Activated CD4-positive, CD25-positive, alpha-beta regulatory T cell treated with anti-CD3 and anti-CD28 coated beads, Interleukin-2, amount 50 U/mL, for 72 hours (primary cell): ENCODE results near the gene IRAK1.
A peak's percentile ranks its signal among the peaks of the same experiment; 100 is the strongest.
"Not testable (repeated sequence)": the region's sequence is repeated elsewhere in the genome, so short reads cannot be mapped to it uniquely, and the experiment has no call there.

Source experiments
- DNase-seq: peaks from one replicate; pipeline ENCODE4 v3.0.0; 2021

IRAK1 gene

DNA sequence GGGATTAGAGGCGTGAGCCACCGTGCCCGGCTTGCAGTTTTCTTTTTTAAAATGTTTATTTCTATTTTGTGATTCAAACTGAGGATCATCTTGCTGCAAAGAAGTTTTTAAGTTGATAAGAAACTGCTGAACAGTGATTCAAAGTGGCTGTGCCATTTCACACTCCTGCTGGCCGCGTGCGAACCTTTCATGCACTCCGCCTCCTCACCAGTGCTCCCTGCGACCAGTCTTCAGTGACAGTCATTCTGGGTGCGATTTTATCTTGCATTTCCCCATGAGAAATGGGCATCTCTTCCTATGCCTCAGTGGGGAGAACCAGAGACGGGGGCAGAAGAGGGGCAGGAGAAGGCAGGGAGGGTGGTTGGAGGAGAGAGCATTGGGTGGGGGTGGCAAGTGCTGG, 25.7 kb downstream of the IRAK1 start:
- DNase-seq = no peak

DNA sequence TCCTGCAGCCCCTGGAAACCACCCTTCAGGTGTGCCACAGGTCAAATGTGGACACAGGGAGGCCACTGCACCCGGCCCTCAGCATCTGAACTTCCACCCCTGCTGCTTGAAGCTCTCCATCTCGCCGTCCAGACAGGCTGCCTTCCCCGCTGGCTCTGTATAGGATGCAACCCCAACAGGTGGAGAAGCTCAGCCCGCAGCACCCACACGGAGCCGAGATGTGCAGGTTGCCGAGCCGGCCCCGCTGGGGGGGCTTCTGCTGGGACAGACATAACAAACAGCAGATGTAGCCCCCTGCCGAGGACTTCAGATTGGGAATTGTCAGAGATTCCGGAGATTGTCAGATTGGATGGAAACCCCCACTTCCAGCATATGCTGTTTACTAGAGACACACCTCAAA, 26.6 kb downstream of the IRAK1 start:
- DNase-seq = no peak

DNA sequence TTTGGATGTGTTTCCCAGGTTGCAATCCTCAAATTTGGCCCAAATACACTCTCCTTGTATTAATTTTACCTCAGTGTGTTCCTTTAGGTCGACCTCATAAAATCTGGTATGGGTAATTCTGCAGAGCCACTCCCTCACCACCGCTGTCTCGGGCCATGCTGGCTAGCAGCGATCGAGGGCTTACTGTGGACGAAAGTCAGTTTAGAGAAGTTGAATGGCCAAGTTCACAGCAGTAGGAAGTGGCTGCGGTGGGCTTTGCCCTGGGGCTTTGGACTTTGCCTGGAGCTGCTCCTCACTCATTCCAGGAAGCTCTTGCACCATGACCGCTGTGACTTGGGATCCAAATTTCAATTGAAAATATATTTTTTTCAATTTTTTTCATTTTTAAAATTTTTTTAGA, 27.5 kb downstream of the IRAK1 start:
- DNase-seq = no peak

DNA sequence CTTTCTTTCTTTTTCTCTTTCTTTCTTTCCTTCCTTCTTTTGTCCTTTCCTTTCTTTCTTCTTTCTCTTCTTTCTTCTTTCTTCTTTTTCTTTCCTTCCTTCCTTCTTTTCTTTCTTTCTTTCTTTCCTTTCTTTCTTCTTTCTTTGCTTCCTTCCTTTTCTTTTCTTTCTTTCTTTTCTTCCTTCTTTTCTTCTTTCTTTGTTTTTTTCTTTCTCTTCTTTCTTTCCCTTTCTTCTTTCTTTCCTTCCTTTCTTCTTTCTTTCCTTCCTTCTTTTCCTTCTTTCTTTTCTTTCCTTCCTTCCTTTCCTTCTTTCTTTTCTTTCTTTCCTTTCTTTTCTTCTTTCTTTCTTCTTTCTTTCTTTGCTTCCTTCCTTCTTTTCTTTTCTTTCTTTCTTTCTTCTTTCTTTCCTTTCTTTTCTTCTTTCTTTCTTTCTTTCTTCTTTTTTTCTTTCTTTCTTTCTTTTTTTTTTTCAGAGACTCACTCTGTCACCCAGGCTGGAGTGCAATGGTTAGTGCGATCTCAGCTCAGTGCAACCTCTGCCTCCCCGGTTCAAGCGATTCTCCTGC, 28.6 kb downstream of the IRAK1 start:
- no peak for DNase-seq

DNA sequence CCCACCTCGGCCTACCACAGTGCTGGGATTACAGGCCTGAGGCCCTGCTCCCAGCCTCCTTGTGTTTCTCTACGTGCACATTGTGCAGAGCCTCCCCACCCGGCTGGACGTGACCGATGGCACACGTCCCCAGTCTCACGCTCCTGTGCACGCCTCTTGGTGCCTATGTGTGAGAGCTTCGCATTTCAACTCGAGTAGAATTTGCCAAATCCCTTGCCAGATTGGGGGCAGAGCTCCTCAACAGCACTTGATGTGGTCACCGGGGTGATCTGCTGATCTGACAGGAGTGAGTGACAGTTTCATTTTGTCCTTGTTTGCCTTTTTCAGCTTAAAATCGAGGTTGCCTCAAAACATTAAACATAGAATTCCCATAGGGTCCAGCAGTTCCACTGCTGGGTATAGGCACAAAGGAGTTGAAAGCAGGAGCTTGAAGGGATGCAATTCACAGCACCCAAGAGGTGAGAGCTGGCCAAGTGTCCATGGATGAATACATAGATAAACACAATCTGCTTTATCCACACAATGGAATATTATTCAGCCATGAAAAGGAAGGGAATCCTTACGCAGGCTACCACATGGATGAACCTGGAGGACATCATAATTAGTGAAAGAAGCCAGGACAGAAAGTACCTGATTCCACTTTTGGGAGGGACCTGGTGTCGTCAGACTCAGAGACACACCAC, 29.6 kb downstream of the IRAK1 start:
- DNase-seq = no peak

DNA sequence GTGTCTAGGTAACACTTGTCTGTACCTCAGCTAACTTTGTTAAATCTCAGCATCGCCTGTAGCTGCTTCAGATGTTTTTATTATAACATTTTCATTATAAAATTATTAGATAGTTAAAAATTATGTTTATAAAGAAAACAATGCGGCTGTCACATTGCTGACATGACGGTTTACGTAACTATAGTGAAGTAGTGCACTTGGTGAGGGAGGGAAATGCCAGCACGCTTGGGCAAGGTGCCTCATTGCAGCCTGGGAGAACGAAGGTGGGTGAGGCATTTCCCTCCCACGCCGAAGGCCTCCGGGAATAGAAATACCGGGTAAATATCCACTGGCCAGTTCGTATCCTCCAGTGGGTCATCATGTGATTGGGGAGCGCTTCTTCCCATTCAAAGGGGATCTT, 31.2 kb downstream of the IRAK1 start:
- DNase-seq = no peak

DNA sequence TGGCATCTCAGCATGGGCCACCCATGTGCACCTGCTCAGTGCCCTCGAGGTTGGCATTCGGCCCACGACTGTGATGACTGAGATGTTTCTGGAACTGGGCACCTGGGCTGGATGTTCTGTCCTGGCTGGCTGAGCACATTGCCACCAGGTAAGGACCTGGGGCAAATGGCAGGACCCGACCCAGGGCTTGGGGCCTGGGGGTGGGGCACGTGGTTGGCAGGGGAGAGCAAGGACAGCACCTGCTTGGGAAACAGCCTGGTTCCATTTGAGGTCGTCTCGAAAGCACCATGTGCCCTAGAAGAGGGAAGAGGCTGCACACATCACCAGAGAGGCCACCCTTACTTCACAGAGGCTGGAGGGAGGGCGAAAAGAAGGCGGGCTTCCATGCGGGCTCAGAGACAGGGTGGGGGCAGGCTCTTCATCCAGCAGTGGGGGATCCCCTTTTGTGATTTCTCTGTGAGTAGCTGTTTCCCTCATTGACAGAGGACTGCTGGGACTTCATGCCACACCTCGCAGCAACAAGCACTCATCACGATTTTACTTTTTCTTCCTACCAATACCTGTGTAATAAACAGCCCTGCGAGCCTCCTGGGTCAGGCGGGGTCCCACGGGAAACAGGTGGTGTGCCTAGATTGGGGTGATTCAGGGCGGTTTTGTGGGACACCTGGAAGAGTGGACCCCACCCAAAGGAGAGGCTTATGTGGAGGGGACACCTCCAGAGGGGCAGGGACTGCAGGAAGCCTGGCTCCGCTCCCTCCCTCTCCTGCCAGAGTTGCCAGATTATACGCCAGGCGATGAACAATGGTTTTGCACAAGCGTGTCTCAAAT, 35.1 kb downstream of the IRAK1 start:
- no peak for DNase-seq

DNA sequence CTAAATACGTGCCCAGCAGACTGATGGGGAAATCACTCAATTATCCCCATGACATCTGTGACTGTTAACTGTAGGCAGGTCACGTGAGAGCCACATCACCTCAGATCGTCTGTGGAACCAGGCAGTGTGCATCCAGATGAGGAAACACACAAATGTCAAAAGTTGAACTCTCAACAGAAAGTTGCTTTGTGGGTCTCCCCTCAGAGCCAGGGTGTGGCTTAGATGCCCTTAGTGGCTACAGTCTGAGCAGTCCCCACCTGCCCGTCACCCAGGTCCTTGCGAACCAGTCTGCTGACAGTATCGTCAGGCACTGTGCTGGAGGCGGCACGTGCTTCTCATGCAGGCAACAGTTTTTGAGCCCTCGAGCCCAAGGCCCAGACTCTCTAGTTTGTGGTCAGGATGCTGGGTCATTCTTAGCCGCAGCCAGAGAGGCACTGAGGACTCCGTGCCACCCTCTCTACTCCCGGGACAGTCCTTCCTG, 36.3 kb downstream of the IRAK1 start:
- peak; percentile 34 for DNase-seq

DNA sequence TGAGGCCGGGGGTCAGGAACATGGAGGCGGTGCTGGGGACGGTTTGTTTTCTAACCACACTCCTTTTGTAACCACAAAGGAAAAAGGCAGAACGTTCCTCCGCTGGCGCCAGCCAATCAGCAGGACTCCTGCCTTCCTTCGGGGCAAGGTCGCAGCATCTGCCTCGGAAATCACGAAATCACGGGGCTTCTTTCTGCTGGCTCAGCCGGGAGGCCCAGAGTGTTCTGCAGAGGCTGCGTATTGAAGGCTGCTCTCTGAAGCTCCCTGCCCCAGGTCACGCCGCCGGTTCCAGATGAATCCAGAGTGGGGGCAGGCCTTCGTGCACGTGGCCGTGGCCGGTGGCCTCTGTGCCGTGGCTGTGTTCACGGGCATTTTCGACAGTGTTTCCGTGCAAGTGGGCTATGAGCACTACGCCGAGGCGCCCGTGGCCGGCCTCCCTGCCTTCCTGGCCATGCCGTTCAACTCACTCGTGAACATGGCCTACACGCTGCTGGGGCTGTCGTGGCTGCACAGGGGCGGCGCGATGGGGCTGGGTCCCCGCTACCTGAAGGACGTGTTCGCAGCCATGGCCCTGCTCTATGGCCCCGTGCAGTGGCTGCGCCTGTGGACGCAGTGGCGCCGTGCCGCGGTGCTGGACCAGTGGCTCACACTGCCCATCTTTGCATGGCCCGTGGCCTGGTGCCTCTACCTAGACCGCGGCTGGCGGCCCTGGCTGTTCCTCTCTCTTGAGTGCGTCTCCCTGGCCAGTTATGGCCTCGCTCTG, 37.8 kb downstream of the IRAK1 start:
- DNase-seq = no peak

DNA sequence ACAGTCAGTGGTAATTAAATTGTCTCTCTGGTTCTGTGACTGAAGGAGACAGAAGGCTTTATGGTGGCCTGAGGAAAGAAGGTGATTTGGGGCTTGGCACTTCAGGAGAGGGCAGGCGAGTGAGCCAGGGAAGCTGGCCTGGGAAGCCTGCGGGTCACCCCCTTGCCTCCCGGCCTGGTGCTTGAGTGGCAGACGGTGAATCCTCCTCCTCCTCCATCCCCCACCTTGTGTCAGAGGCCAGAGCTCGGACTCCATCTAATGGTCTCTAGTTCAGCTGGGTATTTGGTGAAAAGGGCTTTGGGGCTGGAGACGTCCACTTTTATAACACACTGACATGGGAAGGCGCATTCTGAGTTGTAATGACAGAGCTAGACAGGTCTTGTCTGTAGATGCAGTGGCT, 38.5 kb downstream of the IRAK1 start:
- DNase-seq = no peak

DNA sequence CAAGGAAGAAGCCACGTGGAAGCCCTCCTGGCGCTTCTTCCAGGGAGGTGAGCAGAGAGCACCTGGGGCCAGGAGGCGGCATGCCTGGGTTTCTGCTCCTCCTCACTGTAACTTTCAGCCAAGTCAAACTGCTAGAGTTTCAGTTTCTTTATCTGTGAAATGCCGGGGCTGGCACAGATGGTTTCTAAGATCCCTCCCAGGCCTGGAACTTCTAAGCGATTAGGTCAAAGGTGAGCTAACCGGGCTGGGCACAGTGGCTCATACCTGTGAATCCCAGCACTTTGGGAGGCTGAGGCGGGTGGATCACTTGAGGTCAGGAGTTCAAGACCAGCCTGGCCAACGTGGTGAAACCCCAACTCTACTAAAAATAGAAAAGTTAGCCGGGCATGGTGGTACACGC, 39.3 kb downstream of the IRAK1 start:
- not testable (repeated sequence) for DNase-seq

DNA sequence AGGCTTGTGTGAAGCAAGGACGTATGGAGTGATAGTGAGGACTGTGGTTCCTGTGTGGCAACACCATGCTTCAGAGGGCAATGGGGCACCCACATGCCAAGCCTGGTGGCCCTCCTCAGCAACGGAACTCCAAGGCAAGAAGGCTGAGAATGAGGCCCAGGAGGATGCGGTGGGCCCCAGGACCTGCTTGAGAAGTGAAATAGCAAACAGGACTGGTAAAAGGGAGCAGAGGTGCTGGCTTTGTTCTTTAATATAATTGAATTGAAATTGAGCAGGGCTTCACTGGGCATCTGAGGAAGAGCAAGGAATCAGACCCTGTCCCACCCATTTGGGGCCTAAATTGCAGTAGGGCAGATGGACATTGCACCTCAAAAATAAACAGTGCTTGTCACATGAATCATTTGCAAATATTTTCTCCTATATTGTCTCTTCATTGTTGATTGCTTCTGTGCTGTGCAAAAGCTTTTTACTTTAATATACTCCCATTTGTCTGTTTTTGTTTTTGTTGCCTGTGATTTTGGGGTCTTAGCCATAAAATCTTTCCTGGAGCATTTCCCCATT, 44.9 kb downstream of the IRAK1 start:
- no peak for DNase-seq

DNA sequence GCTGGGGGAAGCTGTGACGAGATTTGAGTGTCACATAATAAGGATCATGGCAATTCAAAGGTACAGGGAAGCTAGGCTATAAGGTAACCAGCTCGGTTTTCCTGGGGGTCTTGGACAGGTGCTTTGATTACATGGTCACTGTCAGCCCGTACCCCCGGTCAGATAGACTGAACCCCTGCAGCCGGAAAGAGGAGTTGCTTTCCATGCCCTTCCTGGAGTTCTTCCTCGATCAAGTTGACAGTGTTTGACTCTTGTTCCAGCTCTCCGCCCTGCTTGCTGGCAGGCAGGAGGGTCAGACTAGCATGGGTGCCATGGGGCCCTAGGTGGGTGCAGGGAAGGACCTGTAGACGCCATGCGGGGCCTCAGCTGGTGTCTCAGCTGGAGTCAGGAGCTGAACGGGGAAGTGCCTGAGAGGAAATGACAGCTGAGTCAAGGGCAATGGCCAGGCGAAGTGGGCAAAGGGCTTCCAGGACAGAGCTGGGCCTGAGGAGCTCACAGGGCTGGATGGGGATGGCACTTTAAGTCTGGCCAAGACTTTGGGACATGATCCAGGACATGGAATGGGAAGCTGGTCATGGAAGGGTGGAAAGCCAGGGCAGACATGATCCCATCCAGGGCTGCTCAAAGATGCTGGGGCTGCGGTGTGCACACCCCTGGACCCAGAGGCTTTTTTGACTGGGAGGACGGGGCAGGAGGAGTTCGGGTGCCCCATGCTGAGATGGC, 45.5 kb downstream of the IRAK1 start:
- no peak for DNase-seq

DNA sequence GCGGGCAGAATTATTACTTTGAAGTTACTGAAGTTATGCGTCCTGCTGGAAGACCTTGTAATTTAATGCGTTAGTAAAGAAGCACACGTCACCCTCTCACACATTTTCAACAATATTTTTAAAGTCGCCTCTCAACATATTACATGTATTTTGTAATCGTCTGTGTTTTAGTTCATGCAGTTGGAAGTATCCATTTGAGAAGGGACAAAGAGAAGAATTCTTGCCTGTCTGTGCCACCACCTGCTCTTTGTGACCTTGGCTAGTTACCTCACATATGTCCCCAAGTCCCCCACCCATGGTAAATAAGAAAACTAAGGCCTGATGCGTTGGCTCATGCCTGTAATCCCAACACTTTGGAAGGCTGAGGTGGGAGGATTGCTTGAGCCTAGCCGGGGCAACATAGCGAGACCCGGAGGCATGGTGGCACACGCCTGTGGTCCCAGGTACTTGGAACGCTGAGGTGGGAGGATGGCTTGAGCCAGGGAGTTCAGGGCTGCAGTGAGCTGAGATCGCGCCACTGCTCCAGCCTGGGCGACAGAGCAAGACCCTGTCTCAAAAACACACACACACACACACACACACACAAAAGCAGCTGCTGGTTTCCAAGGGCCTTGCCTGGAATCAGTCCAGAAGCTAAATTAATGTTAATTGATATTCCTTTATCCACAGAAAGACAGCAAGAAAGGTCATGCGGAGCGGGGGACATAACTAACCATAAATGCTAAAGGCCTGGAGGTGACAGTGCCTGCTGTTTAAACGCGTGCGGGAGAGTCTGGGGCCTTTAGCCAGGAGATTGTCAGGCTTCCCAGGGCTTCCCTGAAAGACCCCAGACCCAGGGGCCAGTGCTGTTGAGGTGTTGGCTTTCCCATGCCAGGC, 46.3 kb downstream of the IRAK1 start:
- DNase-seq = no peak

DNA sequence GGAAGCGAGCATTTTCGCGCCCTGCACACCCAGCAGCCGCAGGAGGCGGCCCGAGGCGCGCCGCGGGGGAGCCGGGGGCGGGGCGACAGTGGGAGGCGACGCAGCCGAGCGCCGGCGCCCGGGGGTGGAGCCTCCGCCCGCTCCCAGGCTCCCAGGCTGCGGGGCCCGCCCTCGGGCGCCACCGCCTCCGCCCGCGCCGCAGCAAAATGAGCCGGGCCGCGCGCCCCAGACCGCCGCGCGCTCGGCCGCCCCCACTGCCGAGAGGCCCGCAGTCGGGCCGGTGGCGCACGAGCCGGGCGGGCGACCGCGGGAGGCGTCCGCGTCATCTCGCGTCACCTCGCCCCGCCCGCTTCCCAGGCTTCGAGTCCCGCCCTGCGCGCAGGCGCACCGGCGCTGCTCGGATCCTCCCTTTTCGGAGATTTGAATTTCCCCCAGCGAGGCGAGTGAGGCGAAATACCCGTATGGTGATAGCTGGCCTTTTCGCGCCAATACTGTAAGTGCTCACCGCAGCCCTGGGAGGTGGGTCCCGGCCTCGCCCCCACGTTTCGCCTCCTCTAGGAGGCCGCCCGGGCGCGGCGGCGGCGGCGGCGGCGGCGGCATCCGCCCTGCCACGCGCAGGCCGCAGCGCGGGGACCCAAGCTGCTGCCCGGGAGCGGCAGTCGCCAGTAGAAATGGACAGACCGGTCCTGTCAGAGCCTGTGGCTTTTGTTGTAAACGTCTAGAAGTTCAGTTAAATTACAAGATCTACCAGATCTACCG, 47.2 kb downstream of the IRAK1 start, which contains the start of gene TMEM187:
Gene TMEM187, plus strand, starts transcription at position 387 of the 759 bp plus-strand sequence. CDS start 9,309 bp downstream, outside the sequence.
- DNase-seq = peak; percentile 90

DNA sequence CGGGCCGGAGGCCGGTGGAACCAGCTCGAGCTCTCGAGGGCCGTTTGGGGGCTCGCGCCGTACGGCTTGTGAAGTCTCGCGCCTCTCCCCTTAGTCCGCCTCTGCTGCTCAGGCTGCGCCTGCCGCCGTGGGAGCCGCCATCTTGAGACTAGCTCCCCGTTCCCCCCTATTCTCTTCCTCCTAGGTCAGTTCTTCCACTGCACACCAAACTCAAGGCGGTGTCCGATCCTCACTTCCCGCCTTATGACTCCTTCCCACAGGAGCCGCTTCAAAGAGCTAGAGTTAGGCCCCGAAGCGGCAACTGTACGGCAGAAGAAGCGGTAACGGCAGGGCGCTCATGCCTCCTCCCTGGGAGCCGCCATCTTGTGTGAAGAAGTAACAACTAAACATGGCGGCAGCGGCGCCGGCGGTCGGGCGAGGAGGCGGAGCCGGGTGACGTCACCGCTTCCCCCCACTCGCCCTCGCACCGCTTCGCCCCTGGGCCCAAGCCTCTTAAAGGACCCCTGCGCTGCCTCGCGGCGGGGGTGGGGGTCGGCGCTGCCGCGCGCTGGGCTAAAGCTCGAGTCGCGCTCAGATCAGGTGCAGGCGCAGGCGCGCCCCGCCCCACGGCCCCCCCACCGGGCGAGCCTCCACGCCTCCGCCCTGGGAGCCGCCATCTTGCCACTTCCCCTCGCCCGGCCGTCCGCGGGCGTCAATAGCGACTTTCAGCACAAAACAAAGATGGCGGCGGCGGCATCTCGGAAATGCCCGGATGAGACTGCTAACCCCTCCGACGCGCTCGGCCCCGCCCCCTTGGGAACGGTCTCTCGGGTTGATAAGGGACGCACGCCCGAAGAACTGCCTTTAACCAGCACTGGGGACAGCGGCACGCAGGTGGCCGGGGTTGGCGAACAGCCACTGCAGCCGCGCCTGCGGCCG, 48.0 kb downstream of the IRAK1 start, which contains the start of gene HCFC1:
Gene HCFC1, minus strand, starts transcription at position 369 of the 918 bp plus-strand sequence. CDS start 978 bp downstream, outside the sequence.
- DNase-seq = peak; percentile 92

DNA sequence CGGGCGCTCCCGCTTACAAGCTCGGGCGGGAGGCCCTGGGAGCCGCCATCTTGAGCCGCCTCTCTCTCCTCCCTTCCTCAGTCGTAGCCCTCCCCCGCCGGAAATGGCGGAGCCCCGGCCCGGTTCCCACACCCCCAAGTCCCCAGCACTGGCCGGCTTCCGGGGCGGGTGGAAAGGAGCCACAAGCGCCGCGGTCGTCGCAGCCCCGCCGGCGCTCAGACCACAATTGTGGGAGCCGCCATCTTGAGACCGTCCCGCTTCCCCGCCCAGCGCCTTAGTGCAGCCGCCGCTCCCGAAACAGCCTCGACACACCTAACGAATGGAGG, 48.6 kb downstream of the IRAK1 start:
- peak; percentile 89 for DNase-seq

DNA sequence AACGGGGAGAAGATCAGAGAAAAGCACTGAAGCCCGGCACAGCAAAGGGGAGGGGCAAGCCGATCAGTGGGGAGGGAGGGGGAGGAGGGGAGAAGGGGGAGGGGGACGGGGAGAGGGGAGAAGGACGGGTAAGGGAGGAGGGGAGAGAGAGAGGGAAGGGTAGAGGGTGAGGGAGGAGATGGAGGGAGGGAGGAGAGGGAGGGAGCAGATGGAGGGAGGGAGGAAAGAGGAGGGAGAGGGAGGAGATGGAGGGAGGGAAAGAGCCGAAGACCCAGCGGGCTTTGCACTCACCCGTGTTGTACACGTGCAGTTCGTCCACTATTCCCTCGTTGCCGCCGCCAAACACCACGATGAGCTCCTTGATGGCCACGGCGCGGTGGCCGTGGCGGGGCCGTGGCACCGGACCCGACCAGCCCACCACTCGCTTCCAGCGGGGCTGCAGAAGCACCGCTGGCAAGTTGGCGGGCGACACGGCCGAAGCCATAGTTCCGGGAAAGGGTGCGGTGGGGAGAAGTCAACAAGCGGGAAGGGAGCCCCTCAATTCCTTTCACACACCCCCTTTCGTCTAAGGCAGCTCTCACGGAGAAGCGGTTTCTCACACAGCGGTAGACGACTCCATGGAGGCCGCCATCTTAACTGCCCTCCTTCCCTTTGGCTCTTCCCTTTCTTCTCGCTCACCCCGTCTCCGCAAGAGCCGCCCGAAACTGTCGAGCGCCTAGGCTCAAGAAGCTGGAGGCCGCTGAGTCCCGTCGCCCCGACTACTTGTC, 49.2 kb downstream of the IRAK1 start:
- DNase-seq = no peak
